GM18517 (cell line): Measurements from ENCODE around the gene CCDC40.

ENCODE experiments used
- ATAC-seq: cut with Tn5 transposase; IDR thresholded peaks from one replicate; pipeline ENCODE4 v1.9.1; 2021; ENCODE audit warnings: mild to moderate bottlenecking, moderate library complexity; ENCODE audit not compliant: unreplicated experiment

CCDC40 gene

DNA sequence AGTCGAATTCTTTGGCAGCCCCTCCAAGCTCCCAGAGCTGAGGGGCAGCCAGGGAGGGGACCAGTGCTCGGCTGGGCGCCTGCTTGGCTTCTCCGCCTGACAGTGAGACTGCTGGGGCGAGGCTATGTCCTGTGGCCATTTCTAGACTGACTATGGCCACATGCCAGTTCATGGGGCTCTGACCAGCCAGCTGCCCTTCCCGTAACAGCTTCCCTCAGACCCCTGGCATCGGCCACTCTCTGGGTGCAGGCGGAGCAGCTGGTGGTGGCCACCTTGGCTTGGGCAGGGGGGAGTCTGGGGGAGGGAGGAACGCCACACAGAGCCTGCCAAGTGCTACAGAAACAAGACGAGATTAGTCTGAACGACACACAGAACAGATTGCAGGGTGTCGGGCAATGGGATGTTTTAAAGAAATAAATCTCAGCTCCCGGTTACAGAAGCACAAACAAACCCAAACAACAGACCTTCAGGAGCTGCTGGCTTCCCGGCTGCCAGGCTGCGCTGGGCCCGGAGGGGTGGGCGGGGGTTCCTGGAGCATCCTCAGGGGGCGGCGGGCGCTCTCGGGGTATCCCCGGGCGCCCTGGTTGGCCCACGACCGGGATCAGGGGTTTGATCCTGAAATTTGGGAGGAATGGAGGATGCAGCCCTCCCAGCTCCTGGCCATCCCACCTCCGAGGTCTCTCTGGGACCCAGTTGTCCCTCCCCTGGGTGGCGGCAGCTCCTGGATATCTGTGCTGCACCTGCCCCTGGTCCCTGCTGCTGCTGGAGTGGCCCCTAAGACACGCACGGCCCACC is 35.3 kb upstream of the CCDC40 start:
- no peak for ATAC-seq

DNA sequence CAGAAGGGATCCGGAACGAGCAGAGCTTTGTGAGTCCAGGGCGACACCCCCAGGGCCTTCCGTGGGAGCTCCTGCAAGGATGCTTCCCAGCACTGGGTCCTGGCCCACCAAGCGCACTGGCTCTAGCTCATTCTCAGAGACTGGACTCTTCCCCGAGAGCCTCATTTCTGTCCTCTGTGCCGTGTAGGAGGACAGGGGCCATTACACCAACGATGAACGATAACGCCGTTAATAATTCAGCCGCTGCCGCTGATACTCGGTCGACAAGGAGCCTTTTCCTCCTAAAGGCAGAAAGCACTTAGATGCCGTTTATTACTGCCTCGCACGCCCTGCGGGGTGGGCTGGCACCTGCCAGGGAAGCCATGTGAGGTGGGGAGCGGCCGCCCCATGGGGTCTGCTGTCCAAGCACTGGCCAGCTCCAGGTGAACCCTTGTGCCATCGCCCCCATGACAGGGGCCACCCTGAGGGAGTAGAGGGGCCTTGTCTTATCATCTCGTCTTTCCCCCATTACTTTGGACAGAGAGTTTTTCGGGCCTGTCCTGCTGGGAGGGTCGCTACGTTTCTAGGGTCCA is 34.3 kb upstream of the CCDC40 start:
- ATAC-seq = no peak

DNA sequence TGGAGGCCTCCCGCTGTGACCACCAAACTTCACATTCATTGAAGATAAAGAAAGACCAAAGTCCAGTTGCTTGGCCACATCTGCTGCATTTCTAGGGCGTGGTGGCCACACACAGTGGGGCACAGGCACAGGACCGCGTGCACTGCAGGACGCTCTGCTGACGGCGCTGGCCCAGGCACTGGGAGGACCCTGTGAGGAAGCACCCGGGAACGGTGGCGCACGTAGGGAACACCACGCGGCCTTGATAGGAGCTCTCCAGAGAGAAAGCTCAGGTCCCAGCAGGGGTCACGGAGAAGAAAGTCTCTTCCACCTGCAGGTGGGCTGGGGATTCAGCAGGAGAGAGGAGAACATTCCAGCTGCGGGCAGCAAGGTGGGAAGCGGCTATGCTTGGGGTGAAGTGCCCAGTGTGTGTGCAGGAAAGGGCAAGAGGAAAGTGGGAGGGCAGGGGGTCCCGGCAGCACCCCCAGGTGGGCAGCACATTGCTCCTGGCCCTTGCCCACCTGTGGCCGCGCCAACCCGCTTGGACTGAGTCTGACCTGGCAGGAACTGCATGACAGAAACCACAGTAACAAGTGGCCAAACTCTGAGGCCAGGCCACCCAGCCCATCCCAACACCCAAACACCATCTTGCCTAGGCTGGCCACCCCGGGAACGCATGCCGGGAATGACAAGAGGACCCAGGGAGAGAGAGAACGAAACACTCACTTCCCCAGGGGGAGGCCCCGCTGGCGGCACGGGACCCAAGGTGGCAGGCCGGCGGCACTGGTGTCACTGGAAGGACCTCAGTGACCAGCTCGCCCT is 33.6 kb upstream of the CCDC40 start:
- no peak for ATAC-seq

DNA sequence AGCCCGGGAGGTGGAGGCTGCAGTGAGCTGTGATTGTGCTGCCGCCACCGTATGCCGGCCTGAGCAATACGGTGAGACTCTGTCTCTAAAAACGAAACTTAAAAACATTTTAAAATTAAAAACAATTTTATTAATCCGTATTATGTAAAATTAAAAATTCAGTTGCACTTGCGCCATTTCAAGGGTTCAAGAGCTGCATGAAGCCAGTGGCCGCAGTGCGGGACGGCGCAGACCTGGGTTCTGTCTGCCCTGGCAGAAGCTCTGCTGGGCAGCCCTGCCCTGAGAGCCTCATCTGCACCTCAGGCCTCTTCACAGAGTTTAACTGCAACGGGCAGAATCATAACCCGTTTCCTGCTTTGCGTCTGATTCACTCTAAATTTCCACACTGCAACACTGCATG is 32.5 kb upstream of the CCDC40 start:
- no peak for ATAC-seq

DNA sequence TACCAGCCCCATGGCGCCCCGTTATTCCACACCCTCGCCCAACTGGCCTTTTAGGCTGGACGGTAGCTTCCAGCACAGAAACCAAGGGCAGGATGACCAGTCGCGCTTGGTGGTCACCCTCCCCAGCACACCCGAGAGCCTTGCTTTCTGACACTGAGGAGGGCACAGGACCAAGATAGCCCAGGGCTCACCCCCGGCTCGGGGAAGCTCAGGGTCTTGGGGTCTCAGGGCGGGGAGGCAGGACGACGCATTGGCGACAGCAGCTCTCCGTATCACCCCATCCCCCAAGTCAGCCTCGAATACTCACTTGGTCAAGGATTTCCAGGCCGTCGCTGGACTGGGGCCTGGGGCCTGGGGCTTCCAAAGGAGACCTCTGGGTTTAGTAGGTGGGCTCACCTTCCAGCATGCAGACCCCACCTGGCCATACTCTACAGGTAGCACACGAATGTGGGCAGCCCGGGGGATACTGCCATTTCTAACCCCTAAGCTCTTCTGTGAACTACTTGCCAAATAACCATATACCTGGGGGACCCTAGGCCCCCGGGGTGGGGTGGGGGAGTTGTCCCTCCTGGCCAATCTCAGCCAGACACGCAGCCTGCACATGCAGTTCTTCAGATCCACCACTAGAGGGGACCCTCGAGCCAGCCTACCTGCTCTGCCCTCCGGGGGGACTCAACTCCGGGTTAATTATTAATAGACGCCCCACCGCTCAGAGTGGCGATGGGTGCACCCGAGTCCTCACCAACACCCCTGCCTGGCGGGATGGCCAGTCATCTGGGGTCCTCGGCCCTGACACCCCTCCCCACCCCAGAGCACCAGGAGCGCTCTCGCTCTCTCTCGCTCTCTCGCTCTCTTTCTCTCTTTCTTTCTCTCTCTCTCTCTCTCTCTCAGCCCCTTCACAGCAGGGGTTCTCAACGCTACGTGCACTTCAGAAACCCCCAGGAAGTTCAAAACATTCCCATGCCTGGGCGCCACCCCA is 30.8 kb upstream of the CCDC40 start:
- no peak for ATAC-seq

DNA sequence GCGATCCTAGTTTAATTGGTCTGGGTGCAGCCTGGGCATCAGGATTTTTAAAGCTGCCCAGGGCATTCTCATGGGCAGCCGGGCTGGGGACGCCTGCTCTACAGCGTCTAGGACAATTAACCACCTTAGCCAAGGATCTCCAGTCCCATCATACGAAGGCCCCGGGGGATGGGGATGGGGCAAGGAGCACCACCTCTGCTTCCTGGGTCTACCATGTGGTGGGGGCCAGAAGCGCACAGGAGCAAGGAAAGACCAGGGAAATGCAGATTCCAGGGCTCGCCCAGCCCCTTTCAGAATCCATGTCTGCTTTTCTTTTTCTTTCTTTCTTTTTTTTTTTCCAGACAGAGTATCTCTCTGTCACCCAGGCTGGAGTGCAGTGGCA is 30.1 kb upstream of the CCDC40 start:
- no peak for ATAC-seq

DNA sequence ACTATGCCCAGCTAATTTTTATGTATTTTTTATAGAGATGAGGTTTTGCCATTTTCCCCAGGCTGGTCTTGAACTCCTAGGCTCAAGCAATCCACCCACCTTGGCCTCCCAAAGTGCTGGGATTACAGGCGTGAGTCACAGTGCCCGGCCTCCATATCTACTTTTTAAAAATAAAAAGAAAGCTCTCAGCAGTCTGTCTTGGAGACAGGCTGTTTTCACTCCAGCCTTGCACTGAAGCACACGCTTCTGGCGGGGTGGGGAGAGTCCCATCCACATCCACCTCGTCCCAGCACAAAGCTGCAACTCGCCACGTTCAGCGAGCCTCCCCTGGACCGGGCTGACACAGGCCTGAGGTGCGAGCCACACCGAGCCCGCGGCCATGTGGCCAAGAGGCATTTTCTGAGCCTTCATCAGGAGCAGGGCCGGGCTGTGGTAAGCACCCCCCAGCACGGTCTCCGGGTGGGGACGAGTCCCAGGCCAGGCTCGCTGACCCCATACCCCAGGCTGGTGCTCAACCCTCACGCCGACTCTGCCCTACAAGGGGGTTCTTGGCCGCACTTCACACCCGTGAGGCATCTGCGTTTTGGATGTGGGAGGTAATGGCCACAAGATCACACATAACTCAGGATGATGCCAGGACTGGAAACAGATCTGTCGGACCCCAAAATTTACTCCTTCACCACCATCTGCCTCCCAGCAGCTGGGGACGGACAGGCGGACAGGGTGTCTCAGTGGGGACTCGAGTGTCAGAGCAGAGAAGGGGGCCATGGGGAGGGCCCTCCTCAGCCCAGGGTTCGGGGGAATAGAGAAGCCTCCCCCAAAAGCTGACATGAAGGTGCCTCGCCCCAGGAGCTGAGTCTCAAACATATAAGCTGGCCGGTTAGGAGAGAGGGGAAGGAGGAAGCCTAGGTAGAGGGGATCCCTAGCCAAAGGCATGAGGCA is 29.4 kb upstream of the CCDC40 start:
- no peak for ATAC-seq

DNA sequence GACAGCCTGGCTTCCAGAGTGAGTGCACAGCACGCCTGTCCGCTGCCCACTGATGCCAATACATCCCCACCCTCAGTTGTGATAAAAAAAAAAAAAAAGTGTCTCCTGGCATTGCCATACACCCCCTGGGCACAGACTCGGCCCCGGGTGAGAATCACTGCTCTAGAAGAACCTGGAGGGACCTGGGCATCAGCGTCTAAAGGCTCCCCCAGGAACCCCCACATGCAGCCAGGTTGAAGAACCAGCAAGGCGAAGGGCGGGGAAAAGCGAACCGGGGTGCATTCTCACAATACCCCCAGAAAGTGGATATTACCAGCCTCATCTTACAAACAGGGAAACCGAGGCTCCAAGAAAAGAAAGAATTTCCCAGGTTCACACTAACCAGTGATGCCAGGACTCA is 28.5 kb upstream of the CCDC40 start:
- ATAC-seq = no peak

DNA sequence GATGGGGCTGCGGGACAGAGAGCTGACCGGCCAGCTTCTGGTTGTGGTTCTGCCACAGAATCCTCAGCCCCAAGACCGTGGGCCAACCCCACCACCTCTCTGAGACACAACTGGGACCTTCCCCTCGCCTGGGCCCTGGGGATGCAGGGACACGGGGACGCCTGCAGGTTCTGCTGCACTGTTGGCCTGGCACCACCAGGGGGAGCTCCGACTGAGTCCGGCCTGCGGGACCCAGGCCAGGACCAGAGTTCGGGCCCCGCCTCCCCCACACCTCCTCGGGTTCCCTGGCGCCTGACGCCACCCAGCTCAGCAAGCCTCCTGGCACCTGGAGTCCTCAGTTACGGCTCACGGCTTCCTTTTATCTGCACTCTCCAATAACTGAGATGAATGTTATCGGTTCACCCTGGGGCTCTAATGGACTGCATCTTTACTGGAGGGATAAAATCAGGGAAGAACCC is 28.0 kb upstream of the CCDC40 start:
- ATAC-seq = no peak

DNA sequence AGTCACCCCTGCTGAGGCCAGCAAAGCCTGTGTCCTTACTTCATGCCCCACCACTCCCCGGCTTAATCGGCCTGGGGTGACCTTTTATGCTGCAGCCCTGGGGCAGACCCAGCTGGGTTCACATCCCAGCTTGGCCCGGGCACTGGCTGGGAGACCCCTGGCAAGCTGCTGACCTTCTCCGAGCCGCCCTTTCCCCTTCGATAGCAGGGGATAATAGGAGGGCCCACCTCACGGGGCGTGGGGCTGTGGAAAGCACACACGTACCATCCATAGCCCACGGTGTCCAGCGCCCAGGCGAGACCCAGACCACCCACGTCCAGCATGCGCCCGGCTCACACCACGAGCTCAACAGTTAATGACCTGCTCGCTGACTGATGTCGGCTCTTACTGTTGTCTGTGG is 27.6 kb upstream of the CCDC40 start:
- ATAC-seq = no peak

DNA sequence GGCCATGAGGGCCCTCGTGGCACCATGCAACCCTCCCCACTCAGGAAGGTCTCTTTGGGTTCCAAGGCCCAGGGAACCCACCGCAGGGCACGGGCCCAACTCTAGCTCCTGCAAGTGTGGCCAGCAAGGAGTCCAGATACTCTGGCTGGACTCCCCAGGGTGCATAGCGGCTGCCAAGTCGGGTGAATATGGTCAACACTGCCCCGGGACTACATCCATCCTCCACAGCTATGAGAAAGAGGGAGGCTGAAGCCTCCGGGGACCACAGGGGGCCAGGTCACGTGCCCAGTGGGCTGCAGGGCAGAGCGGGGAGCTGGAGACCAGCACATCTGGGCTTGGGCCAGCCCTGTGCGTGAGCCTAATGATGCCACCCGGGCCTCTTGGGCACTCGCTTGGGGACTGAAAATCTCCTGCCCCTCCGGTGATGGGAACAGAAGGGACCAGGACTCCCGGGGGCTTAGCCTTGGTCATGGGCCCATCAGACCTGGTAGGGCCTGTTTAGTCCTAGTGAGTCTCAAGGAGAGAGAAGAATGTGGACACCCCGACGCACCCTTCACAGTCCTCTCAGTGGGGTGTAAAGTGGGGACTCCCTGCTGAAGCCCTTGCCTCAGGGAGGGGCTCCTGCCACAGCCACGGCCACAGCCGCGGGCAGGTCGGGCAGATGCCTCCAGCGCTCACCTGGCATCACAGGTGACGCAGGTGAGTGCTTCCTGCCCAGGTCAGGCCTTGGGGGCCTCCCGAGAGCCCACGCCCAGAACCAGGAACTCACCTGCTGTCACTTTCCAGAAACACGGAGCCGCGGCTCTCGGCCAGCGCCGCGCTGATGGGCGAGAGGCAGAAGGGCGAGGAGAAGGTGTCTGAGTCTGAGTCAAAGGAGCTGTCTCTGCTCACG is 26.8 kb upstream of the CCDC40 start:
- no peak for ATAC-seq

DNA sequence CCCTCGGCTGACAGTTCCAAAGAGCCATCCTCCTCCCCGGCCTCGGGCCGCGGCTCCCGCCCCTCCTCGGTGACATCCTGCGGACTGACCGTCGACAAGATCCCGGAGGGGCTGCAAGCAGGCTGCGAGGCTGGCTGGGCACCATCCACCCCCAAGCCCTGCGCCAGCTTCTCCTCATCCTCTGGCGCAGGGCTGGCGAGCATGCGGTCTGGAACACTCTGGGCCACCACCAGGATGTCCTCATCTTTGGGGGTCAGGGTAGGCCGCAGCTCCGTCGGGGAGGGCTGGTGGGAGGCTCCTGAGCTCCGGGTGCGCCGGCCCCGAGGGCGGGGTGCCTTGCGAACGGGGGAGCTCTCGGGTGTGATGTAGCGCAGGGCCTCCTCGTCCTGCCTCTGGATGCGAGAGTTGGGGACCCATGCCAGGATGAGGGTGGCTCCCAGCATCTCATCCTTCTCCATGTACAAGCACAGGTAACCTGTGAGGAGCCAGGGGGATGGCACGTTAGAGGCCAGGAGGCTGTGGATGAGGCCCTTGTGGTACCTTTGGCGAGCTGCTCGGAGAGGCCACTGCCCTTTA is 26.1 kb upstream of the CCDC40 start:
- no peak for ATAC-seq

DNA sequence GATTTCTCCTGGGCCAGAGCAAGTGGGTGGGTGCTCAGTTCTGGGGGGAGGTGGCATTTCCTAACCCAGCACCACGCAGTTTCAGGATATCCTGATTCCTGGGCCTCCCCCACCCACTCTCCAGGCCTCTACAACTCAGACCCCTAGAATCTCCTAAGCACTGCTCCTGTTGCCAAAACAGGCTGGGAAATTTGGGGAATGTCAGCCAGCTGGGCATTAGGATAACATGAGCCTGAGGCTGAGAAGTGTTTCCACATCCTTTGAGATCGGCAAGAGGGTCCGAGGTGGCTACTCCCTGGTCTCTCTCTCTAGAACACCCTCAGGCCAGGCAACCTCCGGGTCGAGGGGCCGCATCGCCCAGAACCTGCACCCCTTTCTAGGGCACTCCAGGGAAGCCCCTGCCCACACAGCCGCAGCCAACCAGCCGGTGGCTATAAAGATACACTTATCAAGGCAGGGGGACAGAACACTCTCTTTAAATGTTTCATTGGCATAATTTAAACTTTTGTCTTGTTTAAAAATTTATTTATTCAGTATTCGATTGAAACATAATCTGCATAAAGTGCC is 24.4 kb upstream of the CCDC40 start:
- ATAC-seq = no peak

DNA sequence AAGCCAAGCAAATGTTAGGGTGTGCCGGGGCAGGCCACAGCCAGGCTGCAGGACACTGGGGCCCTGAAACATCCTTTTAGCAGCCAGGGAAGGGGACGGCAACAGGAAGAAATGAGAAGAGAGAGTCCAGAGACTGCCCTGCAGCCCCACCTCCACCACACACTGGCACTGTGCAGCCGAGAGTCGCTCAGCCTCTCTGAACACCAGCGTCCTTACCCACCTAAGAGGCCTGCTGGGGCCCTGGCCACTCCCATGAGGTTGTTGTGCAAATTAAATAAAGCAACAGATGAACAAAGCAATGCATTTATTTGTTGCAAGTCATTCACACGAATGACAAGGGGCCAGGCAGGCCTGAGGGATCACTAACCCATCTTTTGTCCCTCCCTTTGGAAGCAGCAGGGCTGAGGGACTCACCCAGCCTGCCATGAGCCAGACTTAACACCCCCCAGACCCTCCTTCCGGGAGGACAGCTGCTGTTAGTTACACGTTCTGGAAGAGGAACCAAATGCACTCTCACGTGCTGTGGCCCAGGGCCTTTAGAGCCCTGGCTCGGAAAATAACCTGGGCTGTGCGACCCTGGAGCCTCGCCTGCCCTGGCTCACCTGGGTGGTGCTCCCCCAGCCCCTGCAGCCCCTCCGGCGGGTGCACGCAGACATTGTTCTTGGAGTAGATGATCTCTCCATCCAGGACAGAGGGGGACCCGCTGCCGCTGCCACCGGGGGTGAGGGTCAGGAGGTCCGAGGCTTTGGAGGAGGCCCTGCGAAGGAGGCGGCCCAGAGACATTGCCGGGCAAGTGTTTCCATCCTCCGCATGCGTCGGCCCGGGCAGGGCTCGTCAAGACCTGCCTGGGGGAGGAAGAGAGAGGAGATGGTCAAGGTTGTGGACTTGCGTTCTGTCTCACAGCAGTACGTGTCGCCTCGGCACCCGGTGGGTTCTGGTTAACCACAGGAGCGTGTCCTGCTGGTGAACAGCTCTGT is 23.4 kb upstream of the CCDC40 start:
- ATAC-seq = no peak

DNA sequence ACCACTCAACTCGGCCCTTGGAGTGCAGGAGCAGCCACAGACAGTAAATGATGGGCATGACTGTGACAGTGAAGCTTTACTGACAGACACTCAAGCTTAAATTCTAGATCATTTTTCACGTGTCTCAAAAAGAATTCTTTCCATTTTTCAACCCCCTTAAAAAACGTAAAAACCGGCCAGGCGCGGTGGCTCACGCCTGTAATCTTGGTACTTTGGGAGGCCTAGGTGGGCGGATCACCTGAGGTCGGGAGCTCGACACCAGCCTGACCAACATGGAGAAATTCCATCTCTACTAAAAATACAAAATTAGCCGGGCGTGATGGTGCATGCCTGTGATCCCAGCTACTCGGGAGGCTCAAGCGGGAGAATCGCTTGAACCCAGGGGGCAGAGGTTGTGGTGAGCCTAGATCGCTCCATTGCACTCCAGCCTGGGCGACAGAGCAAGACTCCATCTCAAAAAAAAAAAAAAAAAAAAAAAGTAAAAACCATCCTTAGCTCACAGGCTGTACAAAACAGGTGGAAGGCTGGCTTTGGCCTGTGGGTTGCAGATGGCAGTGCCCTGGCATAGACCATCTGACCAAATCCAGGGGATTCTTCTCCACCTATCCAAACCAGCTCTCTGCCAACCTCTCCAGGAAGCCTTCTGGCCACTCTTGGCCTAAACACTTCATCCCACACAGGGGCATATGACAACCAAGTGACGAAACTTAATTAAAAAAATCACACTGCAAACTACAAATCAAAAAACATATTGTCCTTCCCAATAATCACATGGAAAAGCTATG is 19.0 kb upstream of the CCDC40 start:
- ATAC-seq = no peak
